GM23338 (cell line): ENCODE data around the gene CELSR1. TPM values are rescaled to one million over a fixed set of nuclear protein-coding genes. Genes with fewer than 3 reads are reported as not detected.

ENCODE experiments used
- ATAC-seq: fragments of 200-7000 bp; cut with Tn5 transposase; 3 replicates; pipeline ENCODE4 v1.9.1; 2020
- DNase-seq: peaks from one replicate; pipeline ENCODE4 v3.0.0-alpha.2; 2015; ENCODE audit warnings: low spot score
- H2AFZ ChIP-seq: fragments of 200-600 bp; sonication (generic); 2 replicates; pipeline ENCODE4 v1.8.0; 2016; ENCODE audit warnings: antibody characterized with exemption, mild to moderate bottlenecking, moderate library complexity
- H3F3A ChIP-seq: fragments of 200-600 bp; sonication (generic); replicated peaks from 2 replicates; pipeline ENCODE4 v1.8.0; 2017; ENCODE audit warnings: antibody characterized with exemption, mixed run types, low read depth
- H3K27ac ChIP-seq: fragments of 200-600 bp; sonication (generic); 2 replicates; pipeline ENCODE4 v1.6.1; 2016; ENCODE audit warnings: low read depth
- H3K27me3 ChIP-seq: fragments of 200-600 bp; sonication (generic); 2 replicates; pipeline ENCODE4 v1.8.0; 2016; ENCODE audit warnings: mild to moderate bottlenecking, mixed run types, moderate library complexity; ENCODE audit not compliant: insufficient read depth
- H3K36me3 ChIP-seq: fragments of 200-600 bp; sonication (generic); 2 replicates; pipeline ENCODE4 v1.8.0; 2016; ENCODE audit warnings: mild to moderate bottlenecking; ENCODE audit not compliant: insufficient read depth
- H3K4me1 ChIP-seq: fragments of 200-600 bp; sonication (generic); 2 replicates; pipeline ENCODE4 v1.8.0; 2016; ENCODE audit warnings: mild to moderate bottlenecking, moderate library complexity; ENCODE audit not compliant: insufficient read depth
- H3K4me2 ChIP-seq: fragments of 200-600 bp; sonication (generic); 2 replicates; pipeline ENCODE4 v1.7.1; 2017; ENCODE audit warnings: mixed run types
- H3K4me3 ChIP-seq: fragments of 200-600 bp; sonication (generic); 2 replicates; pipeline ENCODE4 v1.6.1; 2016; ENCODE audit warnings: mixed run types
- H3K79me2 ChIP-seq: fragments of 200-600 bp; sonication (generic); replicated peaks from 2 replicates; pipeline ENCODE4 v1.8.0; 2017; ENCODE audit warnings: mild to moderate bottlenecking; ENCODE audit not compliant: insufficient read depth
- H3K9me2 ChIP-seq: fragments of 200-600 bp; sonication (generic); 2 replicates; pipeline ENCODE4 v1.8.0; 2017; ENCODE audit not compliant: insufficient read depth
- H4K20me1 ChIP-seq: fragments of 200-600 bp; sonication (generic); replicated peaks from 2 replicates; pipeline ENCODE4 v1.8.0; 2017; ENCODE audit warnings: mild to moderate bottlenecking; ENCODE audit not compliant: insufficient read depth
- H3K27ac Mint-ChIP-seq: 2 replicates; pipeline ENCODE4 v1.8.0; 2020; ENCODE audit warnings: inconsistent platforms, mild to moderate bottlenecking, moderate library complexity, mixed read lengths
- H3K27me3 Mint-ChIP-seq: 3 replicates; pipeline ENCODE4 v1.8.0; 2022; ENCODE audit warnings: low read depth, mild to moderate bottlenecking, moderate library complexity, mixed read lengths, inconsistent platforms; ENCODE audit not compliant: insufficient read depth, poor library complexity
- H3K36me3 Mint-ChIP-seq: 3 replicates; pipeline ENCODE4 v1.8.0; 2021; ENCODE audit warnings: low read depth, mild to moderate bottlenecking, inconsistent platforms, moderate library complexity, mixed read lengths
- H3K4me1 Mint-ChIP-seq: 3 replicates; pipeline ENCODE4 v1.8.0; 2020; ENCODE audit warnings: mild to moderate bottlenecking, inconsistent platforms, mixed read lengths
- H3K4me3 Mint-ChIP-seq: 3 replicates; pipeline ENCODE4 v1.8.0; 2021; ENCODE audit warnings: moderate library complexity, mild to moderate bottlenecking, inconsistent platforms, mixed read lengths
- H3K9me3 Mint-ChIP-seq: 3 replicates; pipeline ENCODE4 v1.8.0; 2020; ENCODE audit warnings: moderate library complexity, mild to moderate bottlenecking, inconsistent platforms, mixed read lengths
- CREB1 ChIP-seq: fragments of 250-450 bp; sonication (Bioruptor Pico); IDR thresholded peaks from 2 replicates; pipeline ENCODE4 v1.5.0; 2020; ENCODE audit warnings: low read depth, mild to moderate bottlenecking, moderate library complexity
- CTCF ChIP-seq, 2 experiments: fragments of 200-600 bp in 1 of 2; sonication (generic) in 1 of 2; conservative IDR thresholded peaks; 2 replicates each; pipeline versions ENCODE4 v1.5.1 to v1.6.1; 2016 to 2017; ENCODE audit warnings: antibody characterized with exemption in 2 of 2, low read depth in 2 of 2, mild to moderate bottlenecking in 2 of 2, moderate library complexity in 1 of 2
- ETS1 ChIP-seq: IDR thresholded peaks from 2 replicates; pipeline ENCODE4 v1.6.1; 2016; ENCODE audit warnings: antibody characterized with exemption
- EZH2 ChIP-seq: fragments of 200-600 bp; sonication (generic); IDR thresholded peaks from one replicate; pipeline ENCODE4 v1.8.0; 2017; ENCODE audit warnings: antibody characterized with exemption, mild to moderate bottlenecking, low read depth; ENCODE audit not compliant: unreplicated experiment
- EZH2phosphoT487 ChIP-seq: fragments of 200-600 bp; sonication (generic); IDR thresholded peaks from one replicate; pipeline ENCODE4 v1.8.1; 2018; ENCODE audit warnings: antibody characterized with exemption; ENCODE audit not compliant: unreplicated experiment
- JUNB ChIP-seq: IDR thresholded peaks from one replicate; pipeline ENCODE4 v1.6.1; 2016; ENCODE audit warnings: antibody characterized with exemption; ENCODE audit not compliant: unreplicated experiment
- NANOG ChIP-seq: IDR thresholded peaks from 2 replicates; pipeline ENCODE4 v1.6.1; 2016; ENCODE audit warnings: antibody characterized with exemption, borderline replicate concordance
- POLR2AphosphoS5 ChIP-seq: IDR thresholded peaks from 2 replicates; pipeline ENCODE4 v1.6.1; 2016; ENCODE audit warnings: antibody characterized with exemption, low read depth
- ZNF114 ChIP-seq: fragments of 250-450 bp; sonication (Bioruptor Pico); IDR thresholded peaks from 2 replicates; pipeline ENCODE4 v1.5.0; 2020; ENCODE audit warnings: mild to moderate bottlenecking, moderate library complexity
- ZNF331 ChIP-seq: fragments of 250-450 bp; sonication (Bioruptor Pico); IDR thresholded peaks from 2 replicates; pipeline ENCODE4 v1.5.0; 2020; ENCODE audit warnings: low read depth, mild to moderate bottlenecking, moderate library complexity
- polyA plus RNA-seq: library from polyadenylated mRNA; unstranded; fragments of >200 nt; fragmentation: Nextera tagmentation; extraction: Ambion mirVana; gene quantifications from 2 replicates; pipeline ENCODE4 v1.2.1, GENCODE V29; 2016
- total RNA-seq: library from RNA; depleted of rRNA; stranded (reverse); fragments of >200 nt; shearing (Covaris generic); gene quantifications from 2 replicates; pipeline ENCODE4 v1.2.3, GENCODE V29; 2014
- TF ChIP-seq, protein P1 (sequence below): IDR thresholded peaks from one replicate; pipeline ENCODE4 v1.6.1; 2018; ENCODE audit warnings: antibody characterized with exemption; ENCODE audit not compliant: unreplicated experiment

Gene CELSR1
- total and polyA plus RNA-seq, 2 experiments from 2014 or later, result 4.8 to 20.4 TPM

DNA sequence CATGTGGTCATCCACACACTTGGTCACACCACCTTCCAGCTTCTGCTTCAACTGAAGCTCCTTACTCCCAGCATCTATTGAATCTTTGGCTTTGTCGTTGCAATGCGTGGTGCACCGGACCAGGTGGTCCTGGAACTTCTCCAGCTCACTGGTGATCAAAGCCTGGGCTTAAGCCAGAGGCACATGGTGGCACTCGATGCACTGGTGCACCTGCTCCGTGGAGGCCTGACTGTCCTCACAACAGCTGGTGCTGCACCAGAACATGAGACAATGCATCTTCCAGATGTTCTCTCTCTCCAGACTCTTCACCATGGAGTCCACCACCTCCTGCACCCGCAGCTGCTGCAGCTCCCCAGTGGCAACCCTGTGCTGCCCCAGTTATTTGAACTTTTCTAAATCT is 56.0 kb downstream of the CELSR1 start:
- peaks cover 5% of the 10 kb centered on the region for H3K27me3 Mint-ChIP-seq
- Histone ChIP-seq H3K4me1 (0 out of 2 replicates have a peak, but pooled peaks cover 3% of the 10 kb centered on the region), H3K4me2 (no peak overlapping the region), H3K27ac (no peak overlapping the region), H3F3A (no peaks in the 10 kb centered on the region), H3K9me2 (no peaks in the 10 kb centered on the region), H2AFZ (no peak overlapping the region), H3K79me2 (no peaks in the 10 kb centered on the region), H3K27me3 (no peaks in the 10 kb centered on the region), H4K20me1 (peaks cover 4% of the 10 kb centered on the region; the same call in 1 of the 2 replicates), H3K36me3 (no peaks in the 10 kb centered on the region), H3K4me3 (no peak overlapping the region)
- no peak overlapping the region for H3K4me3 Mint-ChIP-seq
- no peak overlapping the region for H3K27ac Mint-ChIP-seq
- ATAC-seq (no peak), DNase-seq (no peak)
- peaks cover 25% of the 10 kb centered on the region for H3K4me1 Mint-ChIP-seq
- TF ChIP-seq CREB1 (no peak), ZNF114 (CRISPR knock-in tag) (no peak), ZNF331 (no peak), NANOG (no peak), ETS1 (no peak)
- H3K36me3 Mint-ChIP-seq, result peaks cover 8% of the 10 kb centered on the region
- H3K9me3 Mint-ChIP-seq, result peaks cover 4% of the 10 kb centered on the region

GRCh38 chr22:46480396-46480795 is 57.0 kb downstream of the CELSR1 start:
- no peaks in the 10 kb centered on the region for H3K36me3 ChIP-seq
- DNase-seq (no peak), ATAC-seq (no peak)
- no peaks in the 10 kb centered on the region for H3K79me2 ChIP-seq
- 0 out of 2 replicates have a peak, but pooled peaks cover 3% of the 10 kb centered on the region for H3K4me1 ChIP-seq
- no peak overlapping the region for H3K4me3 Mint-ChIP-seq
- H3K4me2 ChIP-seq, result no peak overlapping the region
- H4K20me1 ChIP-seq, result peaks cover 4% of the 10 kb centered on the region; the same call in 1 of the 2 replicates
- H3F3A ChIP-seq, result no peaks in the 10 kb centered on the region
- no peaks in the 10 kb centered on the region for H3K27me3 ChIP-seq
- H3K27ac ChIP-seq, result no peak overlapping the region
- peaks cover 5% of the 10 kb centered on the region for H3K27me3 Mint-ChIP-seq
- H2AFZ ChIP-seq, result no peak overlapping the region
- H3K27ac Mint-ChIP-seq, result no peak overlapping the region
- H3K4me1 Mint-ChIP-seq, result peaks cover 22% of the 10 kb centered on the region
- no peak overlapping the region for H3K4me3 ChIP-seq
- H3K9me2 ChIP-seq, result no peaks in the 10 kb centered on the region
- H3K9me3 Mint-ChIP-seq, result peaks cover 9% of the 10 kb centered on the region
- H3K36me3 Mint-ChIP-seq, result peaks cover 11% of the 10 kb centered on the region
- TF ChIP-seq EZH2 (no peak), NANOG (no peak), CTCF (conservative IDR thresholded peaks at IDR 0.05; ENCODE audit: low read depth in 2 of 2) (no peak), JUNB (no peak), EZH2phosphoT487 (no peak), CREB1 (no peak), POLR2AphosphoS5 (no peak), ZNF114 (CRISPR knock-in tag) (no peak)
- TF ChIP-seq, protein P1, sequence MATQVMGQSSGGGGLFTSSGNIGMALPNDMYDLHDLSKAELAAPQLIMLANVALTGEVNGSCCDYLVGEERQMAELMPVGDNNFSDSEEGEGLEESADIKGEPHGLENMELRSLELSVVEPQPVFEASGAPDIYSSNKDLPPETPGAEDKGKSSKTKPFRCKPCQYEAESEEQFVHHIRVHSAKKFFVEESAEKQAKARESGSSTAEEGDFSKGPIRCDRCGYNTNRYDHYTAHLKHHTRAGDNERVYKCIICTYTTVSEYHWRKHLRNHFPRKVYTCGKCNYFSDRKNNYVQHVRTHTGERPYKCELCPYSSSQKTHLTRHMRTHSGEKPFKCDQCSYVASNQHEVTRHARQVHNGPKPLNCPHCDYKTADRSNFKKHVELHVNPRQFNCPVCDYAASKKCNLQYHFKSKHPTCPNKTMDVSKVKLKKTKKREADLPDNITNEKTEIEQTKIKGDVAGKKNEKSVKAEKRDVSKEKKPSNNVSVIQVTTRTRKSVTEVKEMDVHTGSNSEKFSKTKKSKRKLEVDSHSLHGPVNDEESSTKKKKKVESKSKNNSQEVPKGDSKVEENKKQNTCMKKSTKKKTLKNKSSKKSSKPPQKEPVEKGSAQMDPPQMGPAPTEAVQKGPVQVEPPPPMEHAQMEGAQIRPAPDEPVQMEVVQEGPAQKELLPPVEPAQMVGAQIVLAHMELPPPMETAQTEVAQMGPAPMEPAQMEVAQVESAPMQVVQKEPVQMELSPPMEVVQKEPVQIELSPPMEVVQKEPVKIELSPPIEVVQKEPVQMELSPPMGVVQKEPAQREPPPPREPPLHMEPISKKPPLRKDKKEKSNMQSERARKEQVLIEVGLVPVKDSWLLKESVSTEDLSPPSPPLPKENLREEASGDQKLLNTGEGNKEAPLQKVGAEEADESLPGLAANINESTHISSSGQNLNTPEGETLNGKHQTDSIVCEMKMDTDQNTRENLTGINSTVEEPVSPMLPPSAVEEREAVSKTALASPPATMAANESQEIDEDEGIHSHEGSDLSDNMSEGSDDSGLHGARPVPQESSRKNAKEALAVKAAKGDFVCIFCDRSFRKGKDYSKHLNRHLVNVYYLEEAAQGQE, result no peak
